Prostate gland (tissue), 2 donors: Measurements from ENCODE around the gene SAXO1.

Experiments used
- CTCF ChIP-seq, 4 experiments: fragments of 200-600 bp in 2 of 4; fragments of 450-650 bp in 2 of 4; sonication (generic) in 2 of 4; IDR thresholded peaks; 1 replicate in 3 of 4; 2 replicates in 1 of 4; pipeline ENCODE4 v1.5.1; 2016 to 2019; ENCODE audit warnings: antibody characterized with exemption in 4 of 4, mild to moderate bottlenecking in 2 of 4, moderate library complexity in 2 of 4
- POLR2AphosphoS5 ChIP-seq: sonication (generic); formaldehyde crosslinking; IDR thresholded peaks from one replicate; pipeline ENCODE4 v1.6.1; 2017; ENCODE audit warnings: antibody characterized with exemption

GRCh38 chr9:18903450-18903849 is 129.6 kb downstream of the SAXO1 start:
- TF ChIP-seq CTCF (IDR thresholded peaks at IDR 0.05) (no peak), POLR2AphosphoS5 (no peak)
